H1 (cell line): ENCODE data around the gene DPH1.

Experiments
- CHD2 ChIP-seq: IDR thresholded peaks from 2 replicates; pipeline ENCODE4 v1.6.1; 2012; ENCODE audit warnings: low read length, improper control_type of control experiment
- CTCF ChIP-seq, 3 experiments: IDR thresholded peaks; 1 replicate in 2 of 3; 2 replicates in 1 of 3; pipeline versions ENCODE4 v1.5.1 to v1.6.1; 2011; ENCODE audit warnings: low read length in 3 of 3, mild to moderate bottlenecking in 3 of 3, inconsistent platforms in 2 of 3, low read depth in 1 of 3, moderate library complexity in 1 of 3; ENCODE audit not compliant: insufficient read depth in 1 of 3; ENCODE audit errors: control extremely low read depth in 1 of 3
- EZH2 ChIP-seq: fragments of 200-600 bp; sonication (generic); IDR thresholded peaks from 2 replicates; pipeline ENCODE4 v1.7.1; 2012; ENCODE audit warnings: low read depth, mild to moderate bottlenecking, moderate library complexity, low read length, inconsistent platforms; ENCODE audit not compliant: severe bottlenecking
- GABPA ChIP-seq: IDR thresholded peaks from 2 replicates; pipeline ENCODE4 v1.6.1; 2011; ENCODE audit warnings: mild to moderate bottlenecking, low read length, moderate library complexity, borderline replicate concordance; ENCODE audit not compliant: insufficient read depth
- MAX ChIP-seq: IDR thresholded peaks from 2 replicates; pipeline ENCODE4 v1.6.1; 2012; ENCODE audit warnings: inconsistent platforms
- POLR2A ChIP-seq, 2 experiments: IDR thresholded peaks; 1 replicate in 1 of 2; 2 replicates in 1 of 2; pipeline ENCODE4 v1.6.1; 2011; ENCODE audit warnings: low read depth in 2 of 2, low read length in 2 of 2, mild to moderate bottlenecking in 2 of 2; ENCODE audit errors: control extremely low read depth in 1 of 2
- RAD21 ChIP-seq, 2 experiments: IDR thresholded peaks in 1 of 2; conservative IDR thresholded peaks in 1 of 2; 2 replicates each; pipeline ENCODE4 v1.6.1; 2011; ENCODE audit warnings: low read depth in 2 of 2, low read length in 2 of 2, improper control_type of control experiment in 1 of 2, inconsistent platforms in 1 of 2, mild to moderate bottlenecking in 1 of 2, moderate library complexity in 1 of 2
- RNF2 ChIP-seq: fragments of 200-900, 300-1000 bp; sonication (generic); IDR thresholded peaks from 2 replicates; pipeline ENCODE4 v1.7.1; 2016; ENCODE audit warnings: borderline replicate concordance, low read depth, mild to moderate bottlenecking, antibody characterized with exemption, low read length; ENCODE audit not compliant: poor library complexity, severe bottlenecking; ENCODE audit errors: missing control alignments
- SIN3A ChIP-seq, 2 experiments: IDR thresholded peaks in 1 of 2; conservative IDR thresholded peaks in 1 of 2; 2 replicates each; pipeline ENCODE4 v1.6.1; 2011 to 2012; ENCODE audit warnings: low read length in 2 of 2, improper control_type of control experiment in 1 of 2, low read depth in 1 of 2, mild to moderate bottlenecking in 1 of 2
- TBP ChIP-seq: IDR thresholded peaks from 2 replicates; pipeline ENCODE4 v1.6.1; 2011; ENCODE audit warnings: low read depth, low read length, improper control_type of control experiment
- ZNF274 ChIP-seq: IDR thresholded peaks from 2 replicates; pipeline ENCODE4 v1.7.0; 2012; ENCODE audit warnings: low read length, borderline replicate concordance; ENCODE audit errors: extremely low read depth

- TF ChIP-seq RAD21 (IDR thresholded peaks at IDR 0.05 in 1 of 2, conservative IDR thresholded peaks at IDR 0.05 in 1 of 2; ENCODE audit: low read depth in 2 of 2, low read length in 2 of 2) (no peak), ZNF274 (no peak), EZH2 (peak; percentile 95), CTCF (IDR thresholded peaks at IDR 0.05; ENCODE audit: control extremely low read depth in 1 of 3, insufficient read depth in 1 of 3, low read depth in 1 of 3, low read length in 3 of 3) (peak in 2 of 3 experiments; percentile 20 to 23; a peak in 2 of 4 replicates), CHD2 (no peak), POLR2A (IDR thresholded peaks at IDR 0.05; ENCODE audit: control extremely low read depth in 1 of 2, low read depth in 2 of 2, low read length in 2 of 2) (no peak), MAX (peak; percentile 49; the same call in 1 of the 2 replicates), RNF2 (peak; percentile 82), TBP (no peak), GABPA (no peak), SIN3A (conservative IDR thresholded peaks at IDR 0.05 in 1 of 2, IDR thresholded peaks at IDR 0.05 in 1 of 2; ENCODE audit: low read depth in 1 of 2, low read length in 2 of 2) (no peak)
These were observed 26.5 kb downstream of the DPH1 start for GRCh38 chr17:2056206-2057174.
